Measurements from ENCODE around the gene CUL4A.

CUL4A gene

GRCh38 chr13:113186061-113186900, 23.1 kb upstream of the CUL4A start:
- H3K4me3 ChIP-seq (ENCODE audit: low read depth, low read length): no peak overlapping the region
- in situ Hi-C loops (cut with HindIII; ENCODE audit: low sequenced_read_pairs): no loop called here
- DNase-seq (ENCODE audit: low read depth, low spot score): peak; percentile 34
- TF ChIP-seq CTCF (IDR thresholded peaks at IDR 0.05; ENCODE audit: low read depth, low read length): no peak

GRCh38 chr13:113187263-113187669, 22.1 kb upstream of the CUL4A start:
- in situ Hi-C loops (cut with HindIII; ENCODE audit: low sequenced_read_pairs): no loop called here
- DNase-seq (ENCODE audit: low read depth, low spot score): peak; percentile 99
- TF ChIP-seq CTCF (IDR thresholded peaks at IDR 0.05; ENCODE audit: low read depth, low read length): no peak
- no peak overlapping the region for H3K4me3 ChIP-seq (ENCODE audit: low read depth, low read length)

GRCh38 chr13:113187883-113188665, 21.3 kb upstream of the CUL4A start:
- in situ Hi-C loops (cut with HindIII; ENCODE audit: low sequenced_read_pairs): no loop called here
- no peak overlapping the region for H3K4me3 ChIP-seq (ENCODE audit: low read depth, low read length)
- peak; percentile 88 for DNase-seq (ENCODE audit: low read depth, low spot score)
- no peak for TF ChIP-seq CTCF (IDR thresholded peaks at IDR 0.05; ENCODE audit: low read depth, low read length)

- in situ Hi-C loops (cut with HindIII; ENCODE audit: low sequenced_read_pairs): no loop called here
Measured at GRCh38 chr13:113190181-113190580, 19.2 kb upstream of the CUL4A start.

GRCh38 chr13:113192279-113192678, 17.1 kb upstream of the CUL4A start:
- no peak for DNase-seq (ENCODE audit: low read depth, low spot score)
- TF ChIP-seq CTCF (IDR thresholded peaks at IDR 0.05; ENCODE audit: low read depth, low read length): no peak
- in situ Hi-C loops (cut with HindIII; ENCODE audit: low sequenced_read_pairs): no loop called here
- no peak overlapping the region for H3K4me3 ChIP-seq (ENCODE audit: low read depth, low read length)

More at GRCh38 chr13:113190181-113190580, 19.2 kb upstream of the CUL4A start:
- H3K4me3 ChIP-seq (ENCODE audit: low read depth, low read length): no peak overlapping the region
- TF ChIP-seq CTCF (IDR thresholded peaks at IDR 0.05; ENCODE audit: low read depth, low read length): no peak
- DNase-seq (ENCODE audit: low read depth, low spot score): no peak

- in situ Hi-C loops (cut with HindIII; ENCODE audit: low sequenced_read_pairs): no loop called here
- no peak for TF ChIP-seq CTCF (IDR thresholded peaks at IDR 0.05; ENCODE audit: low read depth, low read length)
- no peak overlapping the region for H3K4me3 ChIP-seq (ENCODE audit: low read depth, low read length)
- DNase-seq (ENCODE audit: low read depth, low spot score): peak; percentile 35
Measured at GRCh38 chr13:113192902-113193301, 16.5 kb upstream of the CUL4A start.
